GM18907 (cell line): ENCODE results near the gene NRIP1.

Source experiments
- ATAC-seq: cut with Tn5 transposase; IDR thresholded peaks from one replicate; pipeline ENCODE4 v1.9.1; 2021; ENCODE audit warnings: mild to moderate bottlenecking, moderate library complexity; ENCODE audit not compliant: unreplicated experiment

NRIP1 gene

GRCh38 chr21:15010645-15011044 lies 54.2 kb downstream of the NRIP1 start:
- ATAC-seq, result no peak

GRCh38 chr21:15009837-15010363 lies 54.9 kb downstream of the NRIP1 start:
- ATAC-seq, result no peak

GRCh38 chr21:15007716-15008296 lies 57.0 kb downstream of the NRIP1 start:
- ATAC-seq, result no peak

- no peak for ATAC-seq
These were observed 58.1 kb downstream of the NRIP1 start for GRCh38 chr21:15006594-15007230.

- no peak for ATAC-seq
These were observed 59.4 kb downstream of the NRIP1 start for GRCh38 chr21:15005391-15005790.

GRCh38 chr21:15004721-15005370 lies 60.0 kb downstream of the NRIP1 start:
- ATAC-seq, result no peak

GRCh38 chr21:15003463-15004135 lies 61.2 kb downstream of the NRIP1 start:
- no peak for ATAC-seq

GRCh38 chr21:15001857-15002606 lies 62.8 kb downstream of the NRIP1 start:
- ATAC-seq, result peak; percentile 83

- ATAC-seq, result no peak
These were observed 63.7 kb downstream of the NRIP1 start for GRCh38 chr21:15001113-15001512.

- ATAC-seq, result no peak
These were observed 64.7 kb downstream of the NRIP1 start for GRCh38 chr21:15000081-15000480.

GRCh38 chr21:14998784-14999183 lies 66.0 kb downstream of the NRIP1 start:
- ATAC-seq, result no peak

GRCh38 chr21:14998336-14998735 lies 66.5 kb downstream of the NRIP1 start:
- no peak for ATAC-seq

GRCh38 chr21:14995695-14996490 lies 68.9 kb downstream of the NRIP1 start:
- ATAC-seq, result no peak

- no peak for ATAC-seq
These were observed 69.6 kb downstream of the NRIP1 start for GRCh38 chr21:14995226-14995625.

- no peak for ATAC-seq
These were observed 71.7 kb downstream of the NRIP1 start for GRCh38 chr21:14993115-14993514.

GRCh38 chr21:14991957-14992356 lies 72.8 kb downstream of the NRIP1 start:
- ATAC-seq, result no peak

GRCh38 chr21:14989359-14989758 lies 75.4 kb downstream of the NRIP1 start:
- no peak for ATAC-seq

- ATAC-seq, result no peak
These were observed 76.0 kb downstream of the NRIP1 start for GRCh38 chr21:14988760-14989159.

GRCh38 chr21:14987370-14988170 lies 77.2 kb downstream of the NRIP1 start:
- no peak for ATAC-seq
